K562 (cell line): Measurements from ENCODE around the gene INPP5D. TPM values are rescaled to one million over a fixed set of nuclear protein-coding genes. Genes with fewer than 3 reads are reported as not detected.
A peak's percentile ranks its signal among the peaks of the same experiment; 100 is the strongest.

Experiments
- BACH1 ChIP-seq: fragments of 200-800 bp; sonication (Bioruptor generic); IDR thresholded peaks from 2 replicates; pipeline ENCODE4 v1.6.1; 2016; ENCODE audit warnings: missing genetic modification characterization, missing compliant biosample characterization
- BRD9 ChIP-seq: fragments of 450-650 bp; IDR thresholded peaks from 2 replicates; pipeline ENCODE4 v1.6.1; 2018; ENCODE audit warnings: low read depth; ENCODE audit not compliant: partially characterized antibody
- COPS2 ChIP-seq: fragments of 450-650 bp; conservative IDR thresholded peaks from 2 replicates; pipeline ENCODE4 v1.6.1; 2016; ENCODE audit warnings: mild to moderate bottlenecking, moderate library complexity
- FOXK2 ChIP-seq, 2 experiments: fragments of 450-650 bp; IDR thresholded peaks in 1 of 2; conservative IDR thresholded peaks in 1 of 2; 2 replicates each; pipeline ENCODE4 v1.6.1; 2016; ENCODE audit warnings: low read depth in 2 of 2, mild to moderate bottlenecking in 1 of 2
- HIVEP1 ChIP-seq: fragments of 250-450 bp; sonication (Bioruptor Pico); IDR thresholded peaks from 2 replicates; pipeline ENCODE4 v1.4.0; 2020; ENCODE audit warnings: mild to moderate bottlenecking
- NR2C2 ChIP-seq, 2 experiments: fragments of 200-800 bp in 1 of 2; sonication (Bioruptor generic) in 1 of 2; sonication (generic) in 1 of 2; formaldehyde crosslinking in 1 of 2; IDR thresholded peaks; 2 replicates each; pipeline versions ENCODE4 v1.6.1 to v1.8.0; 2016 to 2022; ENCODE audit warnings: mild to moderate bottlenecking in 1 of 2, missing compliant biosample characterization in 1 of 2, missing genetic modification characterization in 1 of 2, missing genetic modification reagents in 1 of 2
- NR3C1 ChIP-seq: sonication (generic); formaldehyde crosslinking; IDR thresholded peaks from 2 replicates; pipeline ENCODE4 v1.8.1; 2022; ENCODE audit warnings: missing genetic modification reagents
- POLR2H ChIP-seq: IDR thresholded peaks from 2 replicates; pipeline ENCODE4 v1.6.1; 2016; ENCODE audit warnings: missing genetic modification characterization, low read depth, mild to moderate bottlenecking, control low read depth, missing compliant biosample characterization, moderate library complexity
- RB1 ChIP-seq: fragments of 450-650 bp; IDR thresholded peaks from 2 replicates; pipeline ENCODE4 v1.6.1; 2017; ENCODE audit warnings: low read depth, mild to moderate bottlenecking
- ZNF695 ChIP-seq: fragments of 450-650 bp; formaldehyde crosslinking; IDR thresholded peaks from 2 replicates; pipeline ENCODE4 v1.4.0; 2020; ENCODE audit warnings: mild to moderate bottlenecking, moderate library complexity
- ZNF707 ChIP-seq: fragments of 250-450 bp; sonication (Bioruptor Pico); conservative IDR thresholded peaks from 2 replicates; pipeline ENCODE4 v1.8.0; 2022; ENCODE audit warnings: inconsistent platforms, mild to moderate bottlenecking, moderate library complexity
- polyA plus RNA-seq, 8 experiments: library from polyadenylated mRNA; depleted of rRNA in 4 of 8; stranded (reverse) in 5 of 8; unstranded in 3 of 8; fragments of >200 nt; fragmentation: Nextera tagmentation in 2 of 8; fragmentation: Illumina TruSeq in 1 of 8; extraction: Ambion mirVana in 2 of 8; extraction: Trizol in 1 of 8; gene quantifications; 2 replicates each; pipeline versions ENCODE4 v1.2.1 to v1.2.3, GENCODE V29; 2011 to 2014; ENCODE audit warnings: inconsistent platforms in 1 of 8, missing spikeins in 1 of 8
- total RNA-seq, 7 experiments: library from RNA; depleted of rRNA in 6 of 7; stranded (reverse); fragments of >200 nt in 6 of 7; fragmentation: Illumina TruSeq in 2 of 7; extraction: Trizol in 2 of 7; gene quantifications; 2 replicates each; pipeline versions ENCODE4 v1.2.1 to v1.2.3, GENCODE V29; 2011 to 2021; ENCODE audit warnings: low replicate concordance in 1 of 7
- TF ChIP-seq, protein P1 (sequence below): sonication (generic); formaldehyde crosslinking; IDR thresholded peaks from 2 replicates; pipeline ENCODE4 v1.9.0; 2022; ENCODE audit warnings: mild to moderate bottlenecking, missing genetic modification reagents
- TF ChIP-seq, protein P2 (sequence below), 2 experiments: fragments of 450-650 bp; conservative IDR thresholded peaks; 2 replicates each; pipeline ENCODE4 v1.6.1; 2017; ENCODE audit warnings: mild to moderate bottlenecking in 2 of 2, moderate library complexity in 2 of 2
- TF ChIP-seq, protein P3 (sequence below), 2 experiments: fragments of 450-650 bp in 1 of 2; sonication (generic) in 1 of 2; formaldehyde crosslinking in 1 of 2; IDR thresholded peaks; 2 replicates each; pipeline versions ENCODE4 v1.7.1 to v1.9.0; 2016 to 2022; ENCODE audit warnings: inconsistent platforms in 1 of 2, mild to moderate bottlenecking in 1 of 2, missing genetic modification reagents in 1 of 2

INPP5D gene
- total and polyA plus RNA-seq, 9 of the 15 experiments (the other 6 are each of a cell fraction or from before 2014, with no cell fraction given) = 0.55 to 6.2 (median 2.2) TPM

DNA sequence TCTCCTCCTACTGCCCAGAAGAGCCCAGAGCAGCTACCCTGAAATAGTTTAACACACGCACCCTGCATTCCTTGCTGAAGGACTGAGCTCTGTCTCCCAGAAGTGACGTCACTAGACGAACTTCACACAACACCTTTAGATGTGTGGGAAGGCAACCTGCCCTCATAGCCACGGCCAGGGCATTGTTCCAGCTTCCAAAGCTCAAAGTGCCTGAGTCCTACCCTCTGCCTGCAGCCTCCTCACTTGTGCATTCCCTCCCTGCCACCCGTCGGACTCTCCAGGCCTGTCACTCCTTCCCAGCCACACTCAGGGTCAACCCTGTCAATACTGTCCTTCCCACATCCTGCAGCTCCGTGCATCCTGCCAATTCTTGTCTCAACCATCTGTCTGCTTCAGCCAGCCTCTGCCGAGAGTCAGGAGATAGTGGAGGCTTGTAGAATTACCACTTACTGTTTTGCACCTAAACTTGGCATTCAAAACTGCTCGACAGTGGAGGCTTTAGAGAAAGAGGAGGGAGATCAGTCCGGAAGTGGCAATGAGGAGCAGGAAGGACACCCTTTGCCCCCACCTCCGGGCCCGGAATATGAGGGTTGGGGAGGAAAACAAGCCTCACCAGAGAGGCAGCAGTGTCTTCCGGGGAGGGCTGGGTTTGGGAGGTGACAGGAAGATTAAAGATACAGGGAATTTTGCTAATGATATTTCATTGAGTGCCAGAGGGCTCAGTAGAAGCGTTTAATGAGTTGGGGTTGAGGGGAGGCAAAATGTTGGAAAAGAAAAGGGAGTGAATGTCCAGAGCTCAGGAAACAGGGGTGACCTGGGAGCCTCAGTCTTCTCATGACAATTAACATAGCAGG lies 119.1 kb downstream of the INPP5D start (continued):
- TF ChIP-seq COPS2 (no peak), BRD9 (no peak), RB1 (no peak), NR2C2 (CRISPR knock-in tag; IDR thresholded peaks at IDR 0.05) (no peak), NR2C2 (tag; IDR thresholded peaks at IDR 0.05) (peak; percentile 95), FOXK2 (conservative IDR thresholded peaks at IDR 0.05 in 1 of 2, IDR thresholded peaks at IDR 0.05 in 1 of 2; ENCODE audit: low read depth in 2 of 2) (peak in 1 of 2 experiments; percentile 32; a peak in 2 of 4 replicates), NR3C1 (CRISPR knock-in tag) (no peak), ZNF695 (CRISPR knock-in tag) (no peak), BACH1 (tag) (no peak), ZNF707 (CRISPR knock-in tag) (no peak), POLR2H (tag) (peak; percentile 39; the same call in 1 of the 2 replicates), HIVEP1 (CRISPR knock-in tag) (no peak)
- TF ChIP-seq, protein P1, sequence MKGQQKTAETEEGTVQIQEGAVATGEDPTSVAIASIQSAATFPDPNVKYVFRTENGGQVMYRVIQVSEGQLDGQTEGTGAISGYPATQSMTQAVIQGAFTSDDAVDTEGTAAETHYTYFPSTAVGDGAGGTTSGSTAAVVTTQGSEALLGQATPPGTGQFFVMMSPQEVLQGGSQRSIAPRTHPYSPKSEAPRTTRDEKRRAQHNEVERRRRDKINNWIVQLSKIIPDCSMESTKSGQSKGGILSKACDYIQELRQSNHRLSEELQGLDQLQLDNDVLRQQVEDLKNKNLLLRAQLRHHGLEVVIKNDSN = no peak
- TF ChIP-seq, protein P2, sequence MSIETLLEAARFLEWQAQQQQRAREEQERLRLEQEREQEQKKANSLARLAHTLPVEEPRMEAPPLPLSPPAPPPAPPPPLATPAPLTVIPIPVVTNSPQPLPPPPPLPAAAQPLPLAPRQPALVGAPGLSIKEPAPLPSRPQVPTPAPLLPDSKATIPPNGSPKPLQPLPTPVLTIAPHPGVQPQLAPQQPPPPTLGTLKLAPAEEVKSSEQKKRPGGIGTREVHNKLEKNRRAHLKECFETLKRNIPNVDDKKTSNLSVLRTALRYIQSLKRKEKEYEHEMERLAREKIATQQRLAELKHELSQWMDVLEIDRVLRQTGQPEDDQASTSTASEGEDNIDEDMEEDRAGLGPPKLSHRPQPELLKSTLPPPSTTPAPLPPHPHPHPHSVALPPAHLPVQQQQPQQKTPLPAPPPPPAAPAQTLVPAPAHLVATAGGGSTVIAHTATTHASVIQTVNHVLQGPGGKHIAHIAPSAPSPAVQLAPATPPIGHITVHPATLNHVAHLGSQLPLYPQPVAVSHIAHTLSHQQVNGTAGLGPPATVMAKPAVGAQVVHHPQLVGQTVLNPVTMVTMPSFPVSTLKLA (conservative IDR thresholded peaks at IDR 0.05) = peak in 1 of 2 experiments; percentile 19; a peak in 1 of 4 replicates
- TF ChIP-seq, protein P3, sequence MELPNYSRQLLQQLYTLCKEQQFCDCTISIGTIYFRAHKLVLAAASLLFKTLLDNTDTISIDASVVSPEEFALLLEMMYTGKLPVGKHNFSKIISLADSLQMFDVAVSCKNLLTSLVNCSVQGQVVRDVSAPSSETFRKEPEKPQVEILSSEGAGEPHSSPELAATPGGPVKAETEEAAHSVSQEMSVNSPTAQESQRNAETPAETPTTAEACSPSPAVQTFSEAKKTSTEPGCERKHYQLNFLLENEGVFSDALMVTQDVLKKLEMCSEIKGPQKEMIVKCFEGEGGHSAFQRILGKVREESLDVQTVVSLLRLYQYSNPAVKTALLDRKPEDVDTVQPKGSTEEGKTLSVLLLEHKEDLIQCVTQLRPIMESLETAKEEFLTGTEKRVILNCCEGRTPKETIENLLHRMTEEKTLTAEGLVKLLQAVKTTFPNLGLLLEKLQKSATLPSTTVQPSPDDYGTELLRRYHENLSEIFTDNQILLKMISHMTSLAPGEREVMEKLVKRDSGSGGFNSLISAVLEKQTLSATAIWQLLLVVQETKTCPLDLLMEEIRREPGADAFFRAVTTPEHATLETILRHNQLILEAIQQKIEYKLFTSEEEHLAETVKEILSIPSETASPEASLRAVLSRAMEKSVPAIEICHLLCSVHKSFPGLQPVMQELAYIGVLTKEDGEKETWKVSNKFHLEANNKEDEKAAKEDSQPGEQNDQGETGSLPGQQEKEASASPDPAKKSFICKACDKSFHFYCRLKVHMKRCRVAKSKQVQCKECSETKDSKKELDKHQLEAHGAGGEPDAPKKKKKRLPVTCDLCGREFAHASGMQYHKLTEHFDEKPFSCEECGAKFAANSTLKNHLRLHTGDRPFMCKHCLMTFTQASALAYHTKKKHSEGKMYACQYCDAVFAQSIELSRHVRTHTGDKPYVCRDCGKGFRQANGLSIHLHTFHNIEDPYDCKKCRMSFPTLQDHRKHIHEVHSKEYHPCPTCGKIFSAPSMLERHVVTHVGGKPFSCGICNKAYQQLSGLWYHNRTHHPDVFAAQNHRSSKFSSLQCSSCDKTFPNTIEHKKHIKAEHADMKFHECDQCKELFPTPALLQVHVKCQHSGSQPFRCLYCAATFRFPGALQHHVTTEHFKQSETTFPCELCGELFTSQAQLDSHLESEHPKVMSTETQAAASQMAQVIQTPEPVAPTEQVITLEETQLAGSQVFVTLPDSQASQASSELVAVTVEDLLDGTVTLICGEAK (IDR thresholded peaks at IDR 0.05) = peak; percentile 81
- TF ChIP-seq, protein P3 (CRISPR knock-in tag; IDR thresholded peaks at IDR 0.05) = no peak
